HepG2 (cell line): ENCODE results near the gene EIF1. TPM values are rescaled to one million over a fixed set of nuclear protein-coding genes. Genes with fewer than 3 reads are reported as not detected.
A peak's percentile ranks its signal among the peaks of the same experiment; 100 is the strongest.

ENCODE experiments used
- ATAC-seq: fragments of 200-7000 bp; cut with Tn5 transposase; 3 replicates; pipeline ENCODE4 v1.9.1; 2020; ENCODE audit warnings: mild to moderate bottlenecking, moderate library complexity
- BruUV-seq: library from RNA; stranded (reverse); fragments of 400-500 nt; replicated peaks from 2 replicates; lab custom pipeline; 2021; lab: Mats Ljungman, UMichigan
- CTCF ChIA-PET: fragments of 300-600 bp; formaldehyde crosslinking; extraction: SDS; loops from one replicate; lab custom pipeline; 2021; ENCODE audit warnings: low total read pairs, inconsistent platforms, low intra/inter-chr PET ratio; lab: Yijun Ruan, JAX
- POLR2A ChIA-PET: fragments of 350-600 bp; sonication (Branson Sonifier 250); formaldehyde crosslinking; loops from one replicate; lab custom pipeline; 2020; ENCODE audit warnings: antibody characterized with exemption, inconsistent platforms; lab: Yijun Ruan, JAX
- DNase-seq: peaks from one replicate; pipeline ENCODE4 v3.0.0-alpha.2; 2015; ENCODE audit warnings: low spot score
- FAIRE-seq: peaks from 3 replicates; lab custom pipeline; 2011; peaks lifted over from hg19 to GRCh38; lab: Jason Lieb, UNC
- H2AFZ ChIP-seq: one replicate; pipeline ENCODE4 v1.6.1; 2011; ENCODE audit warnings: low read length, inconsistent platforms
- H3K27ac ChIP-seq: fragments of 300-600 bp; 3 replicates; pipeline ENCODE4 v1.8.0; 2011; ENCODE audit warnings: mixed run types, mild to moderate bottlenecking, mixed read lengths, low read length, inconsistent platforms; ENCODE audit not compliant: insufficient read depth; ENCODE audit errors: extremely low read length
- H3K27me3 ChIP-seq, 2 experiments: fragments of 200-600 bp in 1 of 2; 2 replicates in 1 of 2; 3 replicates in 1 of 2; pipeline versions ENCODE4 v1.6.0 to v1.8.0; 2011; ENCODE audit warnings: low read length in 2 of 2, mild to moderate bottlenecking in 2 of 2, moderate library complexity in 2 of 2, inconsistent platforms in 1 of 2; ENCODE audit not compliant: insufficient read depth in 2 of 2, control insufficient read depth in 1 of 2
- H3K36me3 ChIP-seq, 2 experiments: fragments of 200-600 bp in 1 of 2; replicated peaks in 1 of 2; 2 replicates in 1 of 2; 3 replicates in 1 of 2; pipeline versions ENCODE4 v1.5.1 to v1.8.0; 2011; ENCODE audit warnings: low read length in 2 of 2, inconsistent platforms in 1 of 2; ENCODE audit not compliant: insufficient read depth in 2 of 2, control insufficient read depth in 1 of 2
- H3K4me1 ChIP-seq: 2 replicates; pipeline ENCODE4 v1.5.1; 2012; ENCODE audit warnings: low read length, inconsistent platforms; ENCODE audit not compliant: insufficient read depth
- H3K4me2 ChIP-seq: 2 replicates; pipeline ENCODE4 v1.6.0; 2011; ENCODE audit warnings: low read depth, low read length, inconsistent platforms
- H3K4me3 ChIP-seq, 3 experiments: fragments of 200-600 bp in 1 of 3; sonication (generic), shearing (Covaris generic) in 1 of 3; replicated peaks in 1 of 3; 2 replicates each; pipeline ENCODE4 v1.5.1; 2011 to 2016; ENCODE audit warnings: low read length in 3 of 3, inconsistent platforms in 2 of 3, low read depth in 2 of 3, mild to moderate bottlenecking in 2 of 3, control low read depth in 1 of 3, mixed read lengths in 1 of 3; ENCODE audit not compliant: insufficient read depth in 1 of 3
- H3K79me2 ChIP-seq: one replicate; pipeline ENCODE4 v1.6.1; 2011; ENCODE audit warnings: low read length, inconsistent platforms; ENCODE audit not compliant: insufficient read depth
- H3K9ac ChIP-seq: 2 replicates; pipeline ENCODE4 v1.6.0; 2011; ENCODE audit warnings: mild to moderate bottlenecking, low read depth, low read length, inconsistent platforms; ENCODE audit not compliant: insufficient read depth
- H3K9me3 ChIP-seq: 2 replicates; pipeline ENCODE4 v1.5.1; 2012; ENCODE audit warnings: mild to moderate bottlenecking, low read length
- H4K20me1 ChIP-seq: 2 replicates; pipeline ENCODE4 v1.6.0; 2011; ENCODE audit warnings: inconsistent platforms, mild to moderate bottlenecking, low read length, moderate library complexity; ENCODE audit not compliant: insufficient read depth
- ATM ChIP-seq: fragments of 450-650 bp; IDR thresholded peaks from 2 replicates; pipeline ENCODE4 v1.7.1; 2017; ENCODE audit warnings: mild to moderate bottlenecking, borderline replicate concordance
- HDAC1 ChIP-seq: sonication (generic); formaldehyde crosslinking; IDR thresholded peaks from 2 replicates; pipeline ENCODE4 v1.5.1; 2020; ENCODE audit warnings: mild to moderate bottlenecking, missing genetic modification reagents
- HIC2 ChIP-seq: sonication (generic); formaldehyde crosslinking; IDR thresholded peaks from 2 replicates; pipeline ENCODE4 v1.9.0; 2022; ENCODE audit warnings: low read depth, missing genetic modification reagents
- KAT8 ChIP-seq: IDR thresholded peaks from 2 replicates; pipeline ENCODE4 v1.6.1; 2016; ENCODE audit warnings: missing genetic modification reagents, missing compliant biosample characterization
- MED8 ChIP-seq: sonication (generic); formaldehyde crosslinking; IDR thresholded peaks from 2 replicates; pipeline ENCODE4 v1.8.1; 2023; ENCODE audit warnings: mild to moderate bottlenecking, missing genetic modification reagents; ENCODE audit not compliant: insufficient replicate concordance
- NFYB ChIP-seq: sonication (generic); formaldehyde crosslinking; IDR thresholded peaks from 2 replicates; pipeline ENCODE4 v1.4.0; 2020; ENCODE audit warnings: missing genetic modification reagents
- RERE ChIP-seq: IDR thresholded peaks from 2 replicates; pipeline ENCODE4 v1.6.1; 2016; ENCODE audit warnings: low read depth, missing genetic modification reagents, missing compliant biosample characterization
- SRF ChIP-seq: IDR thresholded peaks from 2 replicates; pipeline ENCODE4 v1.6.1; 2011; ENCODE audit warnings: mild to moderate bottlenecking, low read depth, low read length, moderate library complexity
- TSC22D2 ChIP-seq: sonication (generic); formaldehyde crosslinking; IDR thresholded peaks from 2 replicates; pipeline ENCODE4 v1.5.1; 2020; ENCODE audit warnings: missing genetic modification reagents, mild to moderate bottlenecking, borderline replicate concordance
- YEATS4 ChIP-seq: sonication (generic); formaldehyde crosslinking; IDR thresholded peaks from 2 replicates; pipeline ENCODE4 v1.4.0; 2020; ENCODE audit warnings: missing genetic modification reagents, borderline replicate concordance
- ZMYM3 ChIP-seq: sonication (generic); formaldehyde crosslinking; IDR thresholded peaks from 2 replicates; pipeline ENCODE4 v1.5.1; 2020; ENCODE audit warnings: mild to moderate bottlenecking, missing genetic modification reagents
- ZNF766 ChIP-seq: sonication (generic); formaldehyde crosslinking; IDR thresholded peaks from 2 replicates; pipeline ENCODE4 v1.5.0; 2020; ENCODE audit warnings: missing genetic modification reagents, borderline replicate concordance
- ZNF770 ChIP-seq: sonication (generic); formaldehyde crosslinking; IDR thresholded peaks from 2 replicates; pipeline ENCODE4 v1.5.0; 2020; ENCODE audit warnings: mild to moderate bottlenecking, missing genetic modification reagents
- WGBS: methylation state at CpG from one replicate; pipeline ENCODE4 v1.1.6; 2017; ENCODE audit warnings: low lambda C conversion rate; 5-methylcytosine and 5-hydroxymethylcytosine counted together
- in situ Hi-C: cut with HindIII; loops from 2 replicates; pipeline ENCODE4 v1.10.0; 2017; ENCODE audit warnings: low pct_unique_long_range_greater_than_20kb; ENCODE audit not compliant: extremely low pct_ligation_motif_present
- intact Hi-C: fragments of 100-400 bp; cut with micrococcal nuclease; formaldehyde crosslinking; loops from one replicate; pipeline ENCODE4 v1.10.0; 2022; ENCODE audit not compliant: unreplicated experiment
- polyA plus RNA-seq, 8 experiments: library from polyadenylated mRNA; depleted of rRNA in 3 of 8; stranded (reverse) in 7 of 8; unstranded in 1 of 8; fragments of >200 nt; fragmentation: Illumina TruSeq in 4 of 8; extraction: Trizol in 4 of 8; gene quantifications; 2 replicates each; pipeline versions ENCODE4 v1.2.1 to v1.2.3, GENCODE V29; 2011 to 2016; ENCODE audit warnings: low read depth in 4 of 8, missing spikeins in 1 of 8, mixed read lengths in 1 of 8; ENCODE audit not compliant: insufficient read depth in 1 of 8
- total RNA-seq, 5 experiments: library from RNA; depleted of rRNA; stranded (reverse); fragments of >200 nt; fragmentation: Illumina TruSeq; extraction: Trizol; gene quantifications; 2 replicates each; pipeline ENCODE4 v1.2.3, GENCODE V29; 2016; ENCODE audit warnings: low read depth in 1 of 5

EIF1 gene
- total and polyA plus RNA-seq, 2 of the 13 experiments (the other 11 are each of a cell fraction or from before 2014, with no cell fraction given): 147 to 517 TPM

- peak overlapping the region; percentile 59 for H3K9ac ChIP-seq
- no TSS peak for BruUV-seq
- FAIRE-seq: no peak
- TF ChIP-seq ZNF766 (no peak), RERE (no peak), SRF (no peak), ATM (no peak), HDAC1 (CRISPR knock-in tag) (no peak), TSC22D2 (CRISPR knock-in tag) (no peak), KAT8 (peak; percentile 43), ZMYM3 (CRISPR knock-in tag) (no peak), YEATS4 (CRISPR knock-in tag) (peak; percentile 25; the same call in 1 of the 2 replicates), MED8 (CRISPR knock-in tag) (no peak), NFYB (no peak), HIC2 (CRISPR knock-in tag) (no peak), ZNF770 (CRISPR knock-in tag) (no peak)
Measured at GRCh38 chr17:41667280-41668041, 21.2 kb upstream of the EIF1 start.

More at GRCh38 chr17:41667280-41668041, 21.2 kb upstream of the EIF1 start:
- ChIA-PET CTCF (interaction anchor here (0.9 to 8.5 kb wide), 8 partner anchors 9 to 864 kb away, joined by 3 to 242 read pairs (median 4); partner anchors contain the start of gene EIF1), POLR2A (interaction anchor here (0.9 to 6.3 kb wide), 3 partner anchors 9 to 22 kb away, joined by 3 to 102 read pairs (median 21); partner anchors contain the start of gene EIF1)
- Histone ChIP-seq H3K4me2 (peak overlapping the region; percentile 100), H3K79me2 (no peaks in the 10 kb centered on the region), H2AFZ (peak overlapping the region; percentile 92), H4K20me1 (no peaks in the 10 kb centered on the region), H3K27me3 (peaks cover 0 to 16% of the 10 kb centered on the region in 2 experiments; a peak in 2 of 5 replicates), H3K9me3 (no peaks in the 10 kb centered on the region), H3K27ac (no peak overlapping the region), H3K36me3 (no peaks in the 10 kb centered on the region), H3K4me3 (peak overlapping the region; percentile 54 to 80 (median 55)), H3K4me1 (peaks cover 47% of the 10 kb centered on the region)
- WGBS: 17% methylated on average over 21 of the region's 23 CpGs
- in situ Hi-C loops: no loop called here
- ATAC-seq (peak; percentile 25), DNase-seq (no peak)
- intact Hi-C loops: loop anchor here (1.0 to 10.0 kb wide), 5 partner anchors 19 to 1053 kb away; no protein-coding TSS in a partner anchor
